K562 (cell line): Measurements from ENCODE around the gene DCST1. TPM values are rescaled to one million over a fixed set of nuclear protein-coding genes. Genes with fewer than 3 reads are reported as not detected.

Experiments
- CBFB ChIP-seq: sonication (generic); formaldehyde crosslinking; IDR thresholded peaks from 2 replicates; pipeline ENCODE4 v1.4.0; 2020; ENCODE audit warnings: mild to moderate bottlenecking, missing genetic modification reagents
- CTBP1 ChIP-seq: fragments of 450-650 bp; IDR thresholded peaks from 2 replicates; pipeline ENCODE4 v1.6.1; 2016; ENCODE audit warnings: borderline replicate concordance
- E2F5 ChIP-seq: sonication (generic); formaldehyde crosslinking; IDR thresholded peaks from 2 replicates; pipeline ENCODE4 v1.8.0; 2022; ENCODE audit warnings: mild to moderate bottlenecking, missing genetic modification reagents
- FOXJ2 ChIP-seq: fragments of 200-800 bp; sonication (Bioruptor generic); IDR thresholded peaks from 2 replicates; pipeline ENCODE4 v1.6.1; 2016; ENCODE audit warnings: missing genetic modification characterization, missing compliant biosample characterization
- FOXO4 ChIP-seq: fragments of 450-650 bp; formaldehyde crosslinking; IDR thresholded peaks from 2 replicates; pipeline ENCODE4 v1.4.0; 2020; ENCODE audit warnings: mild to moderate bottlenecking, moderate library complexity
- HMGXB4 ChIP-seq: sonication (generic); formaldehyde crosslinking; IDR thresholded peaks from 2 replicates; pipeline ENCODE4 v1.8.1; 2023; ENCODE audit warnings: mild to moderate bottlenecking, missing genetic modification reagents
- MNT ChIP-seq, 2 experiments: fragments of 450-650 bp; conservative IDR thresholded peaks; 2 replicates each; pipeline ENCODE4 v1.6.1; 2017; ENCODE audit warnings: mild to moderate bottlenecking in 2 of 2, moderate library complexity in 2 of 2
- NKRF ChIP-seq: fragments of 450-650 bp; IDR thresholded peaks from 2 replicates; pipeline ENCODE4 v1.6.1; 2016; ENCODE audit warnings: borderline replicate concordance
- PCBP1 ChIP-seq: fragments of 200-400 bp; formaldehyde crosslinking; IDR thresholded peaks from 2 replicates; pipeline ENCODE4 v1.6.1; 2018; ENCODE audit warnings: mild to moderate bottlenecking, low read depth, low read length; ENCODE audit not compliant: poor library complexity, severe bottlenecking
- RBM17 ChIP-seq: fragments of 200-400 bp; formaldehyde crosslinking; IDR thresholded peaks from 2 replicates; pipeline ENCODE4 v1.6.1; 2017; ENCODE audit warnings: low read depth, mild to moderate bottlenecking, low read length, borderline replicate concordance
- SFPQ ChIP-seq: fragments of 200-400 bp; formaldehyde crosslinking; IDR thresholded peaks from 2 replicates; pipeline ENCODE4 v1.6.1; 2017; ENCODE audit warnings: mild to moderate bottlenecking, low read depth, low read length, moderate library complexity
- TCF15 ChIP-seq: fragments of 250-450 bp; sonication (Bioruptor Pico); IDR thresholded peaks from 2 replicates; pipeline ENCODE4 v1.8.0; 2022; ENCODE audit warnings: moderate library complexity, mild to moderate bottlenecking, inconsistent platforms
- ZNF395 ChIP-seq: fragments of 200-800 bp; sonication (Bioruptor generic); IDR thresholded peaks from 2 replicates; pipeline ENCODE4 v1.6.1; 2017; ENCODE audit warnings: missing genetic modification characterization, missing compliant biosample characterization
- ZSCAN29 ChIP-seq: fragments of 450-650 bp; IDR thresholded peaks from 2 replicates; pipeline ENCODE4 v1.6.1; 2017
- polyA plus RNA-seq, 8 experiments: library from polyadenylated mRNA; depleted of rRNA in 4 of 8; stranded (reverse) in 5 of 8; unstranded in 3 of 8; fragments of >200 nt; fragmentation: Nextera tagmentation in 2 of 8; fragmentation: Illumina TruSeq in 1 of 8; extraction: Ambion mirVana in 2 of 8; extraction: Trizol in 1 of 8; gene quantifications; 2 replicates each; pipeline versions ENCODE4 v1.2.1 to v1.2.3, GENCODE V29; 2011 to 2014; ENCODE audit warnings: inconsistent platforms in 1 of 8, missing spikeins in 1 of 8
- total RNA-seq, 7 experiments: library from RNA; depleted of rRNA in 6 of 7; stranded (reverse); fragments of >200 nt in 6 of 7; fragmentation: Illumina TruSeq in 2 of 7; extraction: Trizol in 2 of 7; gene quantifications; 2 replicates each; pipeline versions ENCODE4 v1.2.1 to v1.2.3, GENCODE V29; 2011 to 2021; ENCODE audit warnings: low replicate concordance in 1 of 7

Gene DCST1
- total and polyA plus RNA-seq, 9 of the 15 experiments (the other 6 are each of a cell fraction or from before 2014, with no cell fraction given), result not detected

- TF ChIP-seq RBM17 (no peak), E2F5 (no peak), CTBP1 (peak; percentile 80), NKRF (no peak), MNT (conservative IDR thresholded peaks at IDR 0.05) (peak in 1 of 2 experiments; percentile 31; a peak in 2 of 4 replicates), ZSCAN29 (no peak), CBFB (CRISPR knock-in tag) (no peak), ZNF395 (0 out of 2 replicates have a peak, but pooled peaks have one; percentile 15), FOXJ2 (tag) (peak; percentile 71), TCF15 (CRISPR knock-in tag) (no peak), PCBP1 (no peak), FOXO4 (CRISPR knock-in tag) (no peak), SFPQ (no peak), HMGXB4 (CRISPR knock-in tag) (0 out of 2 replicates have a peak, but pooled peaks have one; percentile 27)
Observed at GRCh38 chr1:155063550-155064110, 30.0 kb downstream of the DCST1 start, which contains the start of gene EFNA4 (continued).
